ENCODE data around the gene TIGD2.
"Not testable (repeated sequence)": the region's sequence is repeated elsewhere in the genome, so short reads cannot be mapped to it uniquely, and the experiment has no call there.

Gene TIGD2

GRCh38 chr4:89121387-89122068 is 10.2 kb downstream of the TIGD2 start:
- no peak for DNase-seq

GRCh38 chr4:89123451-89123851 is 12.1 kb downstream of the TIGD2 start:
- DNase-seq = no peak

GRCh38 chr4:89125901-89126782 is 14.8 kb downstream of the TIGD2 start:
- no peak for DNase-seq

GRCh38 chr4:89129080-89129640 is 17.8 kb downstream of the TIGD2 start:
- no peak for DNase-seq

GRCh38 chr4:89134775-89135319 is 23.5 kb downstream of the TIGD2 start:
- no peak for DNase-seq

GRCh38 chr4:89136525-89136924 is 25.2 kb downstream of the TIGD2 start:
- no peak for DNase-seq

GRCh38 chr4:89137231-89137630 is 25.9 kb downstream of the TIGD2 start:
- DNase-seq = no peak

GRCh38 chr4:89137695-89138094 is 26.4 kb downstream of the TIGD2 start:
- no peak for DNase-seq

GRCh38 chr4:89140168-89140759 is 28.9 kb downstream of the TIGD2 start:
- no peak for DNase-seq

- DNase-seq = no peak
Observed at GRCh38 chr4:89142691-89143669, 31.6 kb downstream of the TIGD2 start.

GRCh38 chr4:89144652-89145051 is 33.3 kb downstream of the TIGD2 start:
- not testable (repeated sequence) for DNase-seq

- no peak for DNase-seq
Observed at GRCh38 chr4:89146196-89146595, 34.9 kb downstream of the TIGD2 start.

GRCh38 chr4:89152972-89153371 is 41.6 kb downstream of the TIGD2 start:
- DNase-seq = no peak

GRCh38 chr4:89156174-89156914 is 45.0 kb downstream of the TIGD2 start:
- no peak for DNase-seq

GRCh38 chr4:89157488-89158024 is 46.2 kb downstream of the TIGD2 start:
- DNase-seq = no peak

GRCh38 chr4:89158884-89159503 is 47.7 kb downstream of the TIGD2 start:
- peak in 1 of 2 experiments; percentile 30 for DNase-seq

GRCh38 chr4:89160806-89161205 is 49.5 kb downstream of the TIGD2 start:
- DNase-seq = no peak

GRCh38 chr4:89161841-89162240 is 50.5 kb downstream of the TIGD2 start:
- no peak for DNase-seq

GRCh38 chr4:89162496-89162895 is 51.2 kb downstream of the TIGD2 start:
- DNase-seq = no peak

GRCh38 chr4:89162987-89163386 is 51.7 kb downstream of the TIGD2 start:
- no peak for DNase-seq
